Ectodermal cell (in vitro differentiated cells): ENCODE data around the gene SCAF11.

Source experiments
- H3K27ac ChIP-seq: 2 replicates; pipeline ENCODE4 v1.7.0; 2013; ENCODE audit warnings: mild to moderate bottlenecking, low read depth, low read length; ENCODE audit not compliant: insufficient read depth, poor library complexity, severe bottlenecking
- H3K27me3 ChIP-seq: 2 replicates; pipeline ENCODE4 v1.7.0; 2013; ENCODE audit warnings: mild to moderate bottlenecking, low read length; ENCODE audit not compliant: insufficient read depth, control insufficient read depth, poor library complexity, severe bottlenecking
- H3K36me3 ChIP-seq: one replicate; pipeline ENCODE4 v1.7.0; 2013; ENCODE audit warnings: low read length; ENCODE audit not compliant: control insufficient read depth, insufficient read depth
- H3K4me1 ChIP-seq: one replicate; pipeline ENCODE4 v1.7.0; 2013; ENCODE audit warnings: low read length; ENCODE audit not compliant: control insufficient read depth, insufficient read depth
- H3K4me3 ChIP-seq: 2 replicates; pipeline ENCODE4 v1.7.0; 2013; ENCODE audit warnings: low read depth, low read length, control low read depth; ENCODE audit not compliant: insufficient read depth
- H3K9me3 ChIP-seq: 2 replicates; pipeline ENCODE4 v1.7.0; 2013; ENCODE audit warnings: mild to moderate bottlenecking, low read length, moderate library complexity; ENCODE audit not compliant: control insufficient read depth
- WGBS, 2 experiments: methylation state at CpG; one replicate each; pipeline ENCODE4 v1.1.7; 2013; ENCODE audit warnings: missing lambda C conversion rate in 2 of 2; 5-methylcytosine and 5-hydroxymethylcytosine counted together

The SCAF11 gene

DNA sequence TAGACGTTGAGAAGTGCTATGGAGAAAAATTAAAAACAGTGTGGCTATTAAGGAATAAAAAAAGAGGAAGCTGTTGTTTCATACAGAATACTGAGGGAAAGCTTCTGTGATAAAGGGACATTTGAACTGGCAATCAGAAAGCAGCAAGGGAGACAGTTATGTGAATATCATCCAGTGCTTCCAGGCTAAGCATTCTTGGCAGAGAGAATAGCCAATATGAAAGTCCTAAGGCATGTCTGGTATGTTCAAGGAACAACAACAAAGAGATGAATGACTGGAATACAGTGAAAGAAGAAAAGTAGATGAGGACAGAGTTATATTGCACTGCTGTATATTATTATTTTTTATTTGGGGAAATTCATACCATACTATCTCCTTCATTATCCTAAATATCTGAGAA, 23.9 kb downstream of the SCAF11 start:
- Histone ChIP-seq H3K4me1 (no peaks in the 10 kb centered on the region), H3K36me3 (no peaks in the 10 kb centered on the region), H3K27ac (no peak overlapping the region), H3K27me3 (no peaks in the 10 kb centered on the region), H3K9me3 (no peaks in the 10 kb centered on the region), H3K4me3 (no peak overlapping the region)
- 92 to 93% methylated on average over 1 of the region's 1 CpG for WGBS, 2 experiments

DNA sequence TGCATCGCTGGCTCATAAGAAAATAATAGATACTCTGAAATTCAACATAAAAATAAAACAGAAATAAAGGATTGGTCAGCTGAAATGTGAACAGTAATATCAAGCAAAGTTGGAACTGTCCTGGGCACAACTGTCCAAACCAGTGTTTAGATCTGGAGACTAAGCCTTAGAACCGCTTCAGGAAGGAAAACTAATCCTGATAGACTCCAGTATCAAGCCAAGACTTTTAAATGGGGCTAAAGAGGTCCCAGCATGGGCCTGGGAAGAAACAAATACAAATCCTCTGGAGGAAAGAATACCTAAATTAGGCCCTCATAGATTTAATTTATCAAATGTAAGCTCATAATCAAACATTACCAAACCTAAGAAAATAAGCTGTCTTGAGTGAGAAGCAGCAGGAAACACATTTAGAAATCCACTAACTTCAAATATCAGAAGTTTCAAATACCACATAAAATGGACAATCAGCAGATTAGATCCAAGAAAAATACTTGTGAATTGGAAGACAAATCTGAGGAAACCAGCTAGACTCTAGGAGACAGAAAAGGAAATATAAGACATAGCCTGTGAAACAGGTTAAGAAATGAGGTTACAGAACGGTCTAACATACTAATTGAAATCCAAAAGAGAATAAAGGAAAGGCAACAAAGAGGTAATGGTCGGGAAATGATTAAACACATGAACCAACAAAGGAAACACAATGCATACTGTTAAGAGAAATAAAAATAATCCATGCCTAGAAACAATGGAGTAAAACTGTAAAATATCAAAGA, 27.6 kb downstream of the SCAF11 start:
- no peaks in the 10 kb centered on the region for H3K9me3 ChIP-seq
- no peak overlapping the region for H3K4me3 ChIP-seq
- H3K4me1 ChIP-seq = no peaks in the 10 kb centered on the region
- H3K36me3 ChIP-seq = no peaks in the 10 kb centered on the region
- no peak overlapping the region for H3K27ac ChIP-seq
- WGBS, 2 experiments = 89 to 91% methylated on average over 2 to 4 of the region's 4 CpGs
- H3K27me3 ChIP-seq = no peaks in the 10 kb centered on the region

DNA sequence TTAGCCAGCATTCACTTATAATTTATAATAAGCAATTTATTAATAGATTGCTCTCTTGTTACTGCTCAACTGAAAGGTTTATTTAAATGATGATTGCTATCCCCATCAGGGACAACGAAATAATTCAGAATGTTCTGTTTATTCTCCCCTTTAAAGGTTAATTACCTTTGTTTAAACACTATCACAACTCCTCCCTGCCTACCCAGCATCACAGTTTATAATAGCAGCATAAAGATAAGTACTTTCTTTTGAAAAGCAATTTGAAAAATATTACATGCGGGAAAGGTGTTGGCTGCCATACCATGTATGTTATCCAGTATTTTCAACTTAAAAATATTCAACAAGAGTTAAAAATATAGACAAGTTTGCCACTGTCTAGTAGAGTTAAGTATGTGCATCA, 30.6 kb downstream of the SCAF11 start:
- Histone ChIP-seq H3K4me3 (no peak overlapping the region), H3K36me3 (no peaks in the 10 kb centered on the region), H3K27ac (no peak overlapping the region), H3K27me3 (no peaks in the 10 kb centered on the region), H3K4me1 (no peaks in the 10 kb centered on the region), H3K9me3 (no peaks in the 10 kb centered on the region)
- 67 to 93% methylated on average over 1 to 2 of the region's 2 CpGs for WGBS, 2 experiments

DNA sequence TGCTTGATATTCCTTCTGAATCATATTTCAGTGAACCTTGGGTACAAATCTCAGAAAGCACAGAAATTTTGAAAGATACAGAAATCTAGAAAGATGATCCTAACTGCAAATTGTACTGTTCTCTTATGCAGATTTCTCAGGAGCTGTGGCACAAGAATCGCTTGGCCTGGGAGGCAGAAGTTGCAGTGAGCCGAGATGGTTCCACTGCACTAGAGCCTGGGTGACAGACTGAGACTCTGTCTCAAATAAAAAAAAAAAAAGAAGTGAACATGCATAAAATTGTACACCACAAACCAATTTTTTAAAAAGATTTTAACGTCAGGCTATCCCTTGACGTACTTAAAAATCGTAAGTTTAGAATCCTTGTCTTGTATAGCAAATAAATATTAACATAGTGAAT, 31.3 kb downstream of the SCAF11 start:
- H3K9me3 ChIP-seq = no peaks in the 10 kb centered on the region
- no peak overlapping the region for H3K27ac ChIP-seq
- no peak overlapping the region for H3K4me3 ChIP-seq
- no peaks in the 10 kb centered on the region for H3K4me1 ChIP-seq
- H3K36me3 ChIP-seq = no peaks in the 10 kb centered on the region
- 90 to 94% methylated on average over 3 to 5 of the region's 5 CpGs for WGBS, 2 experiments
- H3K27me3 ChIP-seq = no peaks in the 10 kb centered on the region

DNA sequence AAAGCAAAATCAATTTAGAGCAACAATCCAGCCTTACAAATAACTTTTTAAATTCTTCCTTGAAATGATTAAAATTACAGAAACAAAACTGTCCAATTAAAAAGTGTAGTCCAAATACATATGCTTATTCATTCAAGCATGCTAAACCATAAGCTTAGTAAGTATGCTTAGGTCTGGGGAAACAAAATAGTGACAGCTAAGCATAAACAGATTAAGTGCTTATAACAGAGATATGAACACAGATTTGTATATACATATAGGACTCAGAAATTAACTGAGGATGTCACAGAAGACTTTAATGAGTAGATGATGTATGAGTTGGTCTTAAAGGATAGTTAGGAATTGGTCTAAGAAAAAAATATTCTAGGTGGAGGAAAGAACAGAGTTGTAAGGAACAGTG, 41.8 kb downstream of the SCAF11 start:
- Histone ChIP-seq H3K27ac (no peak overlapping the region), H3K4me3 (no peak overlapping the region), H3K4me1 (no peaks in the 10 kb centered on the region), H3K27me3 (no peaks in the 10 kb centered on the region), H3K9me3 (no peaks in the 10 kb centered on the region), H3K36me3 (no peaks in the 10 kb centered on the region)

DNA sequence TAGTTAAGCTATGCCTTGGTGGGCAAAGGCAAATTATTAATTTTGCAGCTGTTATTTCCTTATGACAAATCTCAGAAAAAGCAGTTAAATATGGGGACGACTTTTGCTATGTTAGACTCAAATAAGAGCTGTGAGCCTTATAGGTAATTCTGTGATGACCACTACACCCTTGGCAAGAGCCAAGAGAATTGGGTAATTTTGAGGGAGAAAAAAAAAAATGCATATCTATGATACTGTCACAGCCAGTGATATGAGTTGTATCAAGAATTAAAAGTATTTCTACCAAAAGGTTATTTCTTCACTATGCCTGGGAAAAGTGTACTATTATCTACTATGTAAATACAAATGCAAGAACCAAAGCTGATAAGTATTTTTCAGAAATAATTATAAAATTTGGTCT, 43.9 kb downstream of the SCAF11 start:
- no peaks in the 10 kb centered on the region for H3K36me3 ChIP-seq
- 84 to 96% methylated on average over 1 of the region's 1 CpG for WGBS, 2 experiments
- H3K4me3 ChIP-seq = no peak overlapping the region
- no peaks in the 10 kb centered on the region for H3K27me3 ChIP-seq
- H3K9me3 ChIP-seq = no peaks in the 10 kb centered on the region
- no peak overlapping the region for H3K27ac ChIP-seq
- H3K4me1 ChIP-seq = no peaks in the 10 kb centered on the region

DNA sequence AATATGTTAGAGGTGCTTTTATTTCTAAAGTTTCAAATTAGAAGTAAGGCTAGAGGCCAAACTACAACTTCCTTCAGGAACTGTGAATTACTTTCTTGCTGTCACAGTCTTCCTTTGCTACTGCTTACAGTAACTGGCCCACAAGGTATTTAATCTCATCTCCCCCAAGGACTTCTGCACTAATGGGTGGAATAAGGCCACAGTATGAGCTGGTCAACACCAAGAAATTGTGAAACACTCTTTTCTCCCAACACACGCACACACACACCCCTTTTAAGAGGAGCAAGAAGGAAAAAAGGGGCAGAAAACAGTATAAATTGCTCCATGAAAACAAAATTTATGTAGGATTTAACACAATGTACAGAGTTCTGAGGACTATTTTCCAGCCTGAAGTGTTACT, 45.6 kb downstream of the SCAF11 start:
- H3K36me3 ChIP-seq = no peaks in the 10 kb centered on the region
- H3K4me1 ChIP-seq = no peaks in the 10 kb centered on the region
- H3K27ac ChIP-seq = no peak overlapping the region
- 85% methylated on average over 1 of the region's 1 CpG; no CpG with 5 or more reads in 1 of the 2 experiments for WGBS, 2 experiments
- no peak overlapping the region for H3K4me3 ChIP-seq
- H3K27me3 ChIP-seq = no peaks in the 10 kb centered on the region
- H3K9me3 ChIP-seq = no peaks in the 10 kb centered on the region

DNA sequence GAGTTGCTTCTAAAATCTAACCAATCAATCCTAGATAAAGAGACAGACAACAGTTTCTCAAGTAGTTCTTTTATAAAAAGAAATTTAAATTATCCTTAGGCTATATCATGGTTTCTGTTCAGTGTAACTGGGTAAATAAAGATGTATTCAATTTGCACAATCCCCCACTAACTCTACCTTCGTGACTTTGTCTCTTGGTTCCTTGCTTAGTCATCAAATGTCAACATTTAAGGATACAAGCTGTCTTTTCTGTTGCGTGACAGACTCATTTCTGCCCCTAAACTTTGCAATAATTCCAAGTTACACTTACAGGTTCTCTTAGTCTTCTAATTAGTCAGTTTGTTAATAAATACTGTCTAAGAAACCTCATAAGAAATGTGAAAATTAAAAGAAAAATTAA, 50.6 kb downstream of the SCAF11 start:
- H3K36me3 ChIP-seq = no peaks in the 10 kb centered on the region
- H3K27ac ChIP-seq = no peak overlapping the region
- no peaks in the 10 kb centered on the region for H3K4me1 ChIP-seq
- H3K27me3 ChIP-seq = no peaks in the 10 kb centered on the region
- H3K4me3 ChIP-seq = no peak overlapping the region
- WGBS, 2 experiments = 93 to 96% methylated on average over 2 of the region's 2 CpGs
- H3K9me3 ChIP-seq = no peaks in the 10 kb centered on the region

DNA sequence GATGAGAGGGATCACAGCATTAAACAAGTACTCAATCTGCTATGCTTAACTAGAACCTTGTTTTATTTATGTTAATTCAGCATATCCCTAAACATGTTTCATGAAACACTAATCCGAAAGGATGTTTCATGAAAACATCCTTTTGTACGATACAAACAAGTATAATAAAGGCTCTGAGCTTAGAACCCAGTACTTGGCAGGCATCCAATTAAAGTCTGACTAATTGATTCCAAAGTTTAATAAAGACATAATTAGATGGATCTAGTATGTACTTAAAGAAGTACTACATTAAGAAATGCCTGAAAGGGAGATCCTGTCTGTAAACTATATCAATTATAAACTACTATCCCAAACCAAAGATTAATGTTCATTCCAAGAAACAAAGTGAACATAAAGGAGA, 51.8 kb downstream of the SCAF11 start:
- H3K27me3 ChIP-seq = no peaks in the 10 kb centered on the region
- 94% methylated on average over 2 of the region's 2 CpGs for WGBS, 2 experiments
- no peaks in the 10 kb centered on the region for H3K36me3 ChIP-seq
- H3K4me3 ChIP-seq = no peak overlapping the region
- H3K27ac ChIP-seq = no peak overlapping the region
- H3K9me3 ChIP-seq = no peaks in the 10 kb centered on the region
- H3K4me1 ChIP-seq = no peaks in the 10 kb centered on the region

DNA sequence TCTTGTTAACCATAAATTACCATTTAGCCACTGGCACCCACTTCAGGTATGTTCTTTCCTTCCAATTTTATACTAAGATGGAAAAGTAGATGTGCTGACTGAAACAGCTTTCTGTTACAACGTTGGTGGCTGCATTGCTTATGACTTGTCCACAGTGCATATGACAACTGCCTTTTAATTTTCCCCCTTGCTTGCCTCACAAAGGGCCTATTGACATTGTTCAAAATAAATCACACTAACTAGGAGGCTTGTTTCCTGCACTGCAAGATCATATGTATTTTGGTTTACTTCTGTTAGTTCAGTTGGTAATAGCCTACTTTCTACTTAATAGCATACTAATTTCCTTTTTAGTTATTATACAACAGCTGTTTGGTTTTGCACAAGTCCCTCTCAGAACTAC, 55.4 kb downstream of the SCAF11 start:
- 75 to 88% methylated on average over 1 of the region's 1 CpG for WGBS, 2 experiments

DNA sequence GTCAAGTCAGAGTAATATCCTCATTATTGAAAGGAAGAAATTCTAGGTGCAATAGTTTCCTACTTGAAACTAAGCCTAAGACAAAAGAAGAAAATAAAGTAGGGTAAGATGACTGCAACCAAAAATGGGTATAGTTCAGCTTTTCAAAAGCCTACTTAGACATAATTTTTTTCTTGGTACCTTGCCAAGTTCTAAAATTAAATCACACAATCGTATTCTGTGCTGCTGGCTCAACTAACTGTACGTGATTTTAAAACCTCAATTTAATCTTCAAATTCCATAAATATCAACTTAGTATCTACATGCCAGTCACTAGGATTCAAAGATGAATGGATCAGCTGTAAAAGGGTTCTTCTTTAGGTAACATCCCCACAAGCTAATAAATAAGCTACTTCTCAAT, 56.9 kb downstream of the SCAF11 start:
- H3K27ac ChIP-seq = no peak overlapping the region
- H3K36me3 ChIP-seq = peaks cover 5% of the 10 kb centered on the region
- H3K4me3 ChIP-seq = no peak overlapping the region
- no peaks in the 10 kb centered on the region for H3K27me3 ChIP-seq
- WGBS, 2 experiments = 93 to 97% methylated on average over 2 of the region's 2 CpGs
- H3K4me1 ChIP-seq = no peaks in the 10 kb centered on the region
- H3K9me3 ChIP-seq = no peaks in the 10 kb centered on the region

More for the DNA sequence above, 55.4 kb downstream of the SCAF11 start:
- Histone ChIP-seq H3K36me3 (no peaks in the 10 kb centered on the region), H3K27me3 (no peaks in the 10 kb centered on the region), H3K9me3 (no peaks in the 10 kb centered on the region), H3K27ac (no peak overlapping the region), H3K4me3 (no peak overlapping the region), H3K4me1 (no peaks in the 10 kb centered on the region)
